Gastrocnemius medialis (tissue), 4 donors: ENCODE measurements around the gene PDE8A.

Source experiments
- POLR2A ChIP-seq, 2 donors: fragments of 450-650 bp; IDR thresholded peaks; one replicate each; pipeline ENCODE4 v1.6.1; 2017; ENCODE audit warnings: antibody characterized with exemption in 2 of 2, mild to moderate bottlenecking in 2 of 2, moderate library complexity in 2 of 2
- TF ChIP-seq, protein P1 (sequence below), 5 experiments: fragments of 450-650 bp in 3 of 5; fragments of 200-600 bp in 2 of 5; sonication (generic) in 2 of 5; IDR thresholded peaks in 4 of 5; conservative IDR thresholded peaks in 1 of 5; 1 replicate in 4 of 5; 2 replicates in 1 of 5; pipeline ENCODE4 v1.5.1; 2016 to 2019; ENCODE audit warnings: antibody characterized with exemption in 5 of 5, mild to moderate bottlenecking in 3 of 5, moderate library complexity in 3 of 5

DNA sequence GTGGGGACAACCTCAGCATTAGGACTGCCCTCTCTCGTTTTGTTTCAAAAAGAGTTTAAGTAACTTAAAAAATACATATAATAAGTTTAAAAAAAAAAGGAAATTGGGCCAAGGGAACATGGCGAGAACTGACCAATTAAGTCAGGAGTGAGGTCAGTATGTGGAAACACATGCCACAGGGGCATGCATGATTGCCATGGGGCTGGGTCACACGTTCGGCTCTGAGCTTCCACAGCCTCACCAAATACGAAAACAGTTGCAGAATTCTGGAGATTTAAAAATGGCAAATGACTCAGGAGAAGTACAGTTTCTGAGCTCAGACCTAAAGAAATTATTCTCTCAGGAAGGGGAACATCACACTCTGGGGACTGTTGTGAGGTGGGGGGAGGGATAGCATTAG lies 24.1 kb downstream of the PDE8A start:
- TF ChIP-seq POLR2A (IDR thresholded peaks at IDR 0.05), result no peak
- TF ChIP-seq, protein P1, sequence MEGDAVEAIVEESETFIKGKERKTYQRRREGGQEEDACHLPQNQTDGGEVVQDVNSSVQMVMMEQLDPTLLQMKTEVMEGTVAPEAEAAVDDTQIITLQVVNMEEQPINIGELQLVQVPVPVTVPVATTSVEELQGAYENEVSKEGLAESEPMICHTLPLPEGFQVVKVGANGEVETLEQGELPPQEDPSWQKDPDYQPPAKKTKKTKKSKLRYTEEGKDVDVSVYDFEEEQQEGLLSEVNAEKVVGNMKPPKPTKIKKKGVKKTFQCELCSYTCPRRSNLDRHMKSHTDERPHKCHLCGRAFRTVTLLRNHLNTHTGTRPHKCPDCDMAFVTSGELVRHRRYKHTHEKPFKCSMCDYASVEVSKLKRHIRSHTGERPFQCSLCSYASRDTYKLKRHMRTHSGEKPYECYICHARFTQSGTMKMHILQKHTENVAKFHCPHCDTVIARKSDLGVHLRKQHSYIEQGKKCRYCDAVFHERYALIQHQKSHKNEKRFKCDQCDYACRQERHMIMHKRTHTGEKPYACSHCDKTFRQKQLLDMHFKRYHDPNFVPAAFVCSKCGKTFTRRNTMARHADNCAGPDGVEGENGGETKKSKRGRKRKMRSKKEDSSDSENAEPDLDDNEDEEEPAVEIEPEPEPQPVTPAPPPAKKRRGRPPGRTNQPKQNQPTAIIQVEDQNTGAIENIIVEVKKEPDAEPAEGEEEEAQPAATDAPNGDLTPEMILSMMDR (IDR thresholded peaks at IDR 0.05 in 4 of 5, conservative IDR thresholded peaks at IDR 0.05 in 1 of 5), result no peak
